GM12878 (cell line): ENCODE measurements around the gene CRAMP1. TPM values are rescaled to one million over a fixed set of nuclear protein-coding genes. Genes with fewer than 3 reads are reported as not detected.

ENCODE experiments used
- ATAC-seq: fragments of 200-7000 bp; cut with Tn5 transposase; 3 replicates; pipeline ENCODE4 v1.9.1; 2020; ENCODE audit warnings: mild to moderate bottlenecking, moderate library complexity
- BruUV-seq: library from RNA; stranded (reverse); fragments of 400-500 nt; replicated peaks from 2 replicates; lab custom pipeline; 2021; lab: Mats Ljungman, UMichigan
- CTCF ChIA-PET: fragments of 300-600 bp; sonication (Branson Sonifier 250); formaldehyde crosslinking; extraction: SDS; loops from one replicate; lab custom pipeline; 2021; ENCODE audit warnings: inconsistent platforms; lab: Yijun Ruan, JAX
- POLR2A ChIA-PET: fragments of 350-600 bp; formaldehyde crosslinking; extraction: SDS; loops from one replicate; lab custom pipeline; 2021; ENCODE audit warnings: inconsistent platforms; lab: Charles Lee
- RAD21 ChIA-PET: fragments of 300-600 bp; sonication (Branson Sonifier 250); formaldehyde crosslinking; loops from one replicate; lab custom pipeline; 2023; ENCODE audit warnings: antibody characterized with exemption; ENCODE audit not compliant: unreplicated experiment; lab: Charles Lee
- SMC1A ChIA-PET: fragments of 300-600 bp; sonication (Branson Sonifier 250); formaldehyde crosslinking; loops from one replicate; lab custom pipeline; 2023; ENCODE audit not compliant: unreplicated experiment, uncharacterized antibody; lab: Charles Lee
- DNase-seq: peaks from one replicate; pipeline ENCODE4 v3.0.0-alpha.2; 2011; ENCODE audit warnings: low read depth, low spot score
- FAIRE-seq: peaks from 3 replicates; lab custom pipeline; 2011; peaks lifted over from hg19 to GRCh38; lab: Jason Lieb, UNC
- H2AFZ ChIP-seq: 2 replicates; pipeline ENCODE4 v1.6.0; 2011; ENCODE audit warnings: low read depth, low read length, control low read depth; ENCODE audit not compliant: control insufficient read depth
- H3K27ac ChIP-seq: 2 replicates; pipeline ENCODE4 v1.5.1; 2011; ENCODE audit warnings: control low read depth; ENCODE audit not compliant: control insufficient read depth, insufficient read depth
- H3K27me3 ChIP-seq, 2 experiments: replicated peaks in 1 of 2; 2 replicates each; pipeline versions ENCODE4 v1.6.0 to v1.6.1; 2011; ENCODE audit warnings: low read length in 1 of 2; ENCODE audit not compliant: control insufficient read depth in 2 of 2, insufficient read depth in 2 of 2
- H3K36me3 ChIP-seq, 2 experiments: 2 replicates each; pipeline ENCODE4 v1.5.1; 2011; ENCODE audit warnings: low read length in 1 of 2; ENCODE audit not compliant: control insufficient read depth in 2 of 2, insufficient read depth in 2 of 2
- H3K4me1 ChIP-seq: 2 replicates; pipeline ENCODE4 v1.6.1; 2011; ENCODE audit warnings: mild to moderate bottlenecking, low read length, moderate library complexity, mixed read lengths; ENCODE audit not compliant: control insufficient read depth, insufficient read depth
- H3K4me2 ChIP-seq: 2 replicates; pipeline ENCODE4 v1.6.0; 2011; ENCODE audit warnings: control low read depth; ENCODE audit not compliant: control insufficient read depth, insufficient read depth
- H3K4me3 ChIP-seq: fragments of 200-600 bp; sonication (generic); 2 replicates; pipeline ENCODE4 v1.5.1; 2016
- H3K79me2 ChIP-seq: 2 replicates; pipeline ENCODE4 v1.6.0; 2011; ENCODE audit warnings: low read length; ENCODE audit not compliant: control insufficient read depth, insufficient read depth
- H3K9ac ChIP-seq: 2 replicates; pipeline ENCODE4 v1.8.0; 2011; ENCODE audit warnings: low read length, control low read depth, mixed read lengths; ENCODE audit not compliant: control insufficient read depth, insufficient read depth
- H3K9me3 ChIP-seq: replicated peaks from 3 replicates; pipeline ENCODE4 v1.5.1; 2011; ENCODE audit warnings: mild to moderate bottlenecking, low read length; ENCODE audit not compliant: control insufficient read depth, insufficient read depth
- H4K20me1 ChIP-seq: 2 replicates; pipeline ENCODE4 v1.6.0; 2011; ENCODE audit not compliant: control insufficient read depth, insufficient read depth
- BHLHE40 ChIP-seq, 2 experiments: fragments of 450-650 bp in 1 of 2; IDR thresholded peaks; 2 replicates each; pipeline ENCODE4 v1.6.1; 2011 to 2017; ENCODE audit warnings: low read depth in 2 of 2, borderline replicate concordance in 1 of 2, improper control_type of control experiment in 1 of 2, low read length in 1 of 2, mild to moderate bottlenecking in 1 of 2
- CEBPB ChIP-seq, 2 experiments: fragments of 150-350 bp in 1 of 2; IDR thresholded peaks; 2 replicates each; pipeline ENCODE4 v1.6.1; 2012 to 2014; ENCODE audit warnings: low read depth in 2 of 2, low read length in 2 of 2, borderline replicate concordance in 1 of 2, inconsistent platforms in 1 of 2
- CHD1 ChIP-seq: IDR thresholded peaks from 2 replicates; pipeline ENCODE4 v1.6.1; 2012; ENCODE audit warnings: low read depth, low read length, improper control_type of control experiment
- CHD4 ChIP-seq: fragments of 200-600 bp; sonication (generic); IDR thresholded peaks from 2 replicates; pipeline ENCODE4 v1.6.1; 2016; ENCODE audit warnings: mild to moderate bottlenecking
- EP300 ChIP-seq, 2 experiments: fragments of 150-350 bp in 1 of 2; IDR thresholded peaks; 2 replicates each; pipeline ENCODE4 v1.6.1; 2011 to 2012; ENCODE audit warnings: low read depth in 2 of 2, low read length in 2 of 2, borderline replicate concordance in 1 of 2, improper control_type of control experiment in 1 of 2, inconsistent platforms in 1 of 2; ENCODE audit not compliant: control insufficient read depth in 1 of 2
- EZH2 ChIP-seq: IDR thresholded peaks from 2 replicates; pipeline ENCODE4 v1.6.1; 2012; ENCODE audit warnings: low read depth, mild to moderate bottlenecking, control low read depth, inconsistent platforms, low read length, borderline replicate concordance; ENCODE audit not compliant: control insufficient read depth
- GABPA ChIP-seq: IDR thresholded peaks from 2 replicates; pipeline ENCODE4 v1.6.1; 2014; ENCODE audit warnings: antibody characterized with exemption, low read depth, mild to moderate bottlenecking, inconsistent platforms
- IRF4 ChIP-seq: IDR thresholded peaks from 2 replicates; pipeline ENCODE4 v1.6.1; 2011; ENCODE audit warnings: low read depth, low read length
- LARP7 ChIP-seq: fragments of 450-650 bp; IDR thresholded peaks from 2 replicates; pipeline ENCODE4 v1.6.1; 2017; ENCODE audit warnings: mild to moderate bottlenecking
- MEF2B ChIP-seq: fragments of 450-650 bp; IDR thresholded peaks from 2 replicates; pipeline ENCODE4 v1.6.1; 2018; ENCODE audit warnings: mild to moderate bottlenecking, moderate library complexity; ENCODE audit not compliant: partially characterized antibody, poor library complexity, severe bottlenecking
- PAX5 ChIP-seq: IDR thresholded peaks from 2 replicates; pipeline ENCODE4 v1.6.1; 2011; ENCODE audit warnings: low read depth, low read length, borderline replicate concordance
- RBBP5 ChIP-seq: fragments of 200-600 bp; sonication (generic); conservative IDR thresholded peaks from 2 replicates; pipeline ENCODE4 v1.6.1; 2016
- RELA ChIP-seq: fragments of 450-650 bp; IDR thresholded peaks from 2 replicates; pipeline ENCODE4 v1.8.0; 2014; ENCODE audit warnings: borderline replicate concordance; ENCODE audit not compliant: partially characterized antibody
- RUNX3 ChIP-seq: IDR thresholded peaks from 2 replicates; pipeline ENCODE4 v1.6.1; 2012; ENCODE audit warnings: low read length, inconsistent platforms
- TAF1 ChIP-seq: IDR thresholded peaks from 2 replicates; pipeline ENCODE4 v1.6.1; 2011; ENCODE audit warnings: mild to moderate bottlenecking, low read depth, low read length, borderline replicate concordance
- WRNIP1 ChIP-seq: IDR thresholded peaks from 2 replicates; pipeline ENCODE4 v1.6.1; 2011; ENCODE audit warnings: low read depth, low read length, improper control_type of control experiment, borderline replicate concordance
- ZBED1 ChIP-seq: IDR thresholded peaks from 2 replicates; pipeline ENCODE4 v1.6.1; 2016; ENCODE audit warnings: borderline replicate concordance
- WGBS: methylation state at CpG from one replicate; pipeline ENCODE4 v1.1.6; 2016; ENCODE audit warnings: low lambda C conversion rate; ENCODE audit not compliant: insufficient replicate concordance, insufficient coverage; ENCODE audit errors: missing lambda C conversion rate; 5-methylcytosine and 5-hydroxymethylcytosine counted together
- in situ Hi-C: fragments of 300-500 bp; cut with MboI; formaldehyde crosslinking; loops from 9 replicates; pipeline ENCODE4 v1.14.3; 2018; ENCODE audit warnings: mixed read lengths
- intact Hi-C: fragments of 100-400 bp; cut with micrococcal nuclease; formaldehyde crosslinking; loops from one replicate; pipeline ENCODE4 v1.14.2; 2022; ENCODE audit not compliant: unreplicated experiment
- polyA plus RNA-seq, 11 experiments: library from polyadenylated mRNA; depleted of rRNA in 4 of 11; unstranded in 6 of 11; stranded (reverse) in 5 of 11; fragments of >200 nt; fragmentation: Nextera tagmentation in 4 of 11; fragmentation: Illumina TruSeq in 1 of 11; extraction: Ambion mirVana in 4 of 11; extraction: Trizol in 1 of 11; gene quantifications; 1 replicate in 1 of 11; 2 replicates in 10 of 11; pipeline versions ENCODE4 v1.2.1 to v1.2.3, GENCODE V29; 2011 to 2016; ENCODE audit warnings: inconsistent platforms in 2 of 11, missing spikeins in 2 of 11, low read depth in 1 of 11
- total RNA-seq, 4 experiments: library from RNA; depleted of rRNA in 3 of 4; stranded (reverse); fragments of >200 nt in 3 of 4; fragmentation: Illumina TruSeq in 1 of 4; extraction: Trizol in 1 of 4; gene quantifications; 2 replicates each; pipeline versions ENCODE4 v1.2.1 to v1.2.3, GENCODE V29; 2013 to 2021
- TF ChIP-seq, protein P1 (sequence below): fragments of 450-650 bp; IDR thresholded peaks from 2 replicates; pipeline ENCODE4 v1.6.1; 2017; ENCODE audit warnings: mild to moderate bottlenecking, low read depth, inconsistent platforms; ENCODE audit not compliant: poor library complexity, severe bottlenecking
- TF ChIP-seq, protein P2 (sequence below): fragments of 450-650 bp; IDR thresholded peaks from 2 replicates; pipeline ENCODE4 v1.6.1; 2016; ENCODE audit warnings: mild to moderate bottlenecking

The CRAMP1 gene
- total and polyA plus RNA-seq, 10 of the 15 experiments (the other 5 are each of a cell fraction or from before 2014, with no cell fraction given), result 0.37 to 9.8 (median 3.9) TPM

DNA sequence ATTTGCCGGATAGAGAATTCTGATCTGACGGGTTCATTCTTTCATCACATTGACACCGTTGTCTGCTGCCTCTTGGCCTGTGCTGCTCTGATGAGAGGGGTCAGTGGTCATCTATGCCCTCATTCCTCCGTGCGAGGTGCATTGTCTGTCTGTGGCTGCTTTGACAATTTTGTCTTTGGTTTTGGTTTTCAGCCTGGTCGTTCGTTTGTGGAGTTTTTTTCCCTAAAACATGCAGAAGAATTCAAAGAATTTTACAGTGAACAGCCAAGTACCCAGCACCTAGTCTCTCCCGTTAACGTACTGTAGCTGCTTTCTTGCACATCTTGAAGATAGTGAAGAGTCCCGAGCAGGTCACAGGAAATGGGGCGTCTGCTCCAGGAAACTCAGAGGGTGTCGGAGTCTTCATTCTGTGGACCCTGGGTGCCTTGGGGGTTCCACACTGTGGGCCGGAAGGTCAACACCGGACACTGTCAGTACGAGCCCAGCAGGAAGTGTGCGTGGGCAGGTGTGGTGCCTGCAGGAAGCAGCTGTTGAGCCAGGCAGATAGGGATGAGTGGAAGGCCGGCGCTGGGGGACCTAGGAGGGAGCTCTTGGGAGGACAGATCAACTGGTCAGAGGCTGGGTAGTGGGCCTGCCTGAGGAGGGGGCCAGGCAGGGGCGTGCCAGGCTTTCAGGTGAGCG, 28.2 kb downstream of the CRAMP1 start:
- RAD21 ChIA-PET, result no interaction called here
- Histone ChIP-seq H3K27me3 (no peaks in the 10 kb centered on the region), H3K9me3 (no peaks in the 10 kb centered on the region), H2AFZ (no peak overlapping the region), H4K20me1 (no peaks in the 10 kb centered on the region), H3K4me2 (no peak overlapping the region), H3K79me2 (no peaks in the 10 kb centered on the region), H3K36me3 (peaks cover 4 to 36% of the 10 kb centered on the region in 2 experiments; a peak in 3 of 4 replicates), H3K4me1 (no peaks in the 10 kb centered on the region)
- SMC1A ChIA-PET, result no interaction called here
- POLR2A ChIA-PET, result interaction anchor here (1.1 kb wide), 1 partner anchor 29 kb away, joined by 4 read pairs; the partner anchor contains the start of gene IFT140
- FAIRE-seq, result no peak
- ATAC-seq, result no peak
- intact Hi-C loops, result no loop called here
- CTCF ChIA-PET, result no interaction called here
- 90% methylated on average over 20 of the region's 20 CpGs for WGBS
- no peak for DNase-seq
- no TSS peak for BruUV-seq
- TF ChIP-seq RBBP5 (no peak), MEF2B (no peak), EP300 (IDR thresholded peaks at IDR 0.05; ENCODE audit: borderline replicate concordance in 1 of 2, control insufficient read depth in 1 of 2, low read depth in 2 of 2, low read length in 2 of 2) (no peak), WRNIP1 (no peak), TAF1 (no peak), RELA (no peak), GABPA (no peak), BHLHE40 (IDR thresholded peaks at IDR 0.05; ENCODE audit: borderline replicate concordance in 1 of 2, low read depth in 2 of 2, low read length in 1 of 2) (no peak), RUNX3 (no peak), LARP7 (no peak), CHD4 (no peak), IRF4 (no peak), PAX5 (no peak), CHD1 (no peak), CEBPB (IDR thresholded peaks at IDR 0.05; ENCODE audit: borderline replicate concordance in 1 of 2, low read depth in 2 of 2, low read length in 2 of 2) (no peak), EZH2 (no peak), ZBED1 (no peak)
- TF ChIP-seq, protein P1, sequence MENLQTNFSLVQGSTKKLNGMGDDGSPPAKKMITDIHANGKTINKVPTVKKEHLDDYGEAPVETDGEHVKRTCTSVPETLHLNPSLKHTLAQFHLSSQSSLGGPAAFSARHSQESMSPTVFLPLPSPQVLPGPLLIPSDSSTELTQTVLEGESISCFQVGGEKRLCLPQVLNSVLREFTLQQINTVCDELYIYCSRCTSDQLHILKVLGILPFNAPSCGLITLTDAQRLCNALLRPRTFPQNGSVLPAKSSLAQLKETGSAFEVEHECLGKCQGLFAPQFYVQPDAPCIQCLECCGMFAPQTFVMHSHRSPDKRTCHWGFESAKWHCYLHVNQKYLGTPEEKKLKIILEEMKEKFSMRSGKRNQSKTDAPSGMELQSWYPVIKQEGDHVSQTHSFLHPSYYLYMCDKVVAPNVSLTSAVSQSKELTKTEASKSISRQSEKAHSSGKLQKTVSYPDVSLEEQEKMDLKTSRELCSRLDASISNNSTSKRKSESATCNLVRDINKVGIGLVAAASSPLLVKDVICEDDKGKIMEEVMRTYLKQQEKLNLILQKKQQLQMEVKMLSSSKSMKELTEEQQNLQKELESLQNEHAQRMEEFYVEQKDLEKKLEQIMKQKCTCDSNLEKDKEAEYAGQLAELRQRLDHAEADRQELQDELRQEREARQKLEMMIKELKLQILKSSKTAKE, result no peak
- TF ChIP-seq, protein P2, sequence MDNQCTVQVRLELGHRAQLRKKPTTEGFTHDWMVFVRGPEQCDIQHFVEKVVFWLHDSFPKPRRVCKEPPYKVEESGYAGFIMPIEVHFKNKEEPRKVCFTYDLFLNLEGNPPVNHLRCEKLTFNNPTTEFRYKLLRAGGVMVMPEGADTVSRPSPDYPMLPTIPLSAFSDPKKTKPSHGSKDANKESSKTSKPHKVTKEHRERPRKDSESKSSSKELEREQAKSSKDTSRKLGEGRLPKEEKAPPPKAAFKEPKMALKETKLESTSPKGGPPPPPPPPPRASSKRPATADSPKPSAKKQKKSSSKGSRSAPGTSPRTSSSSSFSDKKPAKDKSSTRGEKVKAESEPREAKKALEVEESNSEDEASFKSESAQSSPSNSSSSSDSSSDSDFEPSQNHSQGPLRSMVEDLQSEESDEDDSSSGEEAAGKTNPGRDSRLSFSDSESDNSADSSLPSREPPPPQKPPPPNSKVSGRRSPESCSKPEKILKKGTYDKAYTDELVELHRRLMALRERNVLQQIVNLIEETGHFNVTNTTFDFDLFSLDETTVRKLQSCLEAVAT, result no peak
- TF ChIP-seq, all 136 proteins: peak for 0
- H3K9ac ChIP-seq, result no peak overlapping the region
- no peak overlapping the region for H3K27ac ChIP-seq
- H3K4me3 ChIP-seq, result no peak overlapping the region
- in situ Hi-C loops, result no loop called here
